HG03342 (cell line): ENCODE measurements around the gene CDC42EP4.

ENCODE experiments used
- ATAC-seq: cut with Tn5 transposase; IDR thresholded peaks from one replicate; pipeline ENCODE4 v1.9.1; 2021; ENCODE audit warnings: mild to moderate bottlenecking, moderate library complexity; ENCODE audit not compliant: unreplicated experiment

Gene CDC42EP4

GRCh38 chr17:73311781-73312641, at the start of gene CDC42EP4:
Gene CDC42EP4 (minus strand): TSS chr17:73312001. CDS start chr17:73286500, 25,501 bp downstream.
- peak; percentile 86 for ATAC-seq

- ATAC-seq = no peak
These were observed 49.4 kb upstream of the CDC42EP4 start for GRCh38 chr17:73360961-73361761.

GRCh38 chr17:73359987-73360410, 48.2 kb upstream of the CDC42EP4 start:
- ATAC-seq = no peak

- no peak for ATAC-seq
These were observed 47.6 kb upstream of the CDC42EP4 start for GRCh38 chr17:73359352-73359751.

- ATAC-seq = no peak
These were observed 46.9 kb upstream of the CDC42EP4 start for GRCh38 chr17:73358668-73359067.

GRCh38 chr17:73357981-73358380, 46.2 kb upstream of the CDC42EP4 start:
- ATAC-seq = no peak

- no peak for ATAC-seq
These were observed 45.5 kb upstream of the CDC42EP4 start for GRCh38 chr17:73357318-73357717.

- no peak for ATAC-seq
These were observed 44.9 kb upstream of the CDC42EP4 start for GRCh38 chr17:73356561-73357170.

GRCh38 chr17:73354423-73355284, 42.9 kb upstream of the CDC42EP4 start:
- no peak for ATAC-seq

GRCh38 chr17:73352261-73352660, 40.5 kb upstream of the CDC42EP4 start:
- ATAC-seq = no peak

- no peak for ATAC-seq
These were observed 40.0 kb upstream of the CDC42EP4 start for GRCh38 chr17:73351764-73352163.

- no peak for ATAC-seq
These were observed 39.1 kb upstream of the CDC42EP4 start for GRCh38 chr17:73350864-73351263.

- no peak for ATAC-seq
These were observed 37.8 kb upstream of the CDC42EP4 start for GRCh38 chr17:73349647-73350046.

GRCh38 chr17:73349138-73349537, 37.3 kb upstream of the CDC42EP4 start:
- ATAC-seq = no peak

- ATAC-seq = no peak
These were observed 37.0 kb upstream of the CDC42EP4 start for GRCh38 chr17:73348829-73349095.

GRCh38 chr17:73348018-73348828, 36.4 kb upstream of the CDC42EP4 start:
- no peak for ATAC-seq

- no peak for ATAC-seq
These were observed 35.5 kb upstream of the CDC42EP4 start for GRCh38 chr17:73347351-73347750.

- ATAC-seq = no peak
These were observed 34.8 kb upstream of the CDC42EP4 start for GRCh38 chr17:73346501-73347162.

GRCh38 chr17:73343739-73344454, 32.1 kb upstream of the CDC42EP4 start:
- no peak for ATAC-seq
